Chondrocyte (in vitro differentiated cells): ENCODE results near the gene TEAD1. TPM values are rescaled to one million over a fixed set of nuclear protein-coding genes. Genes with fewer than 3 reads are reported as not detected.

Experiments used
- DNase-seq: peaks from one replicate; pipeline ENCODE4 v3.0.0; 2021; ENCODE audit warnings: mixed read lengths, low spot score
- H3K27ac Mint-ChIP-seq: one replicate; pipeline ENCODE4 v1.8.0; 2021; ENCODE audit warnings: mild to moderate bottlenecking, moderate library complexity, mixed read lengths; ENCODE audit not compliant: unreplicated experiment
- H3K27me3 Mint-ChIP-seq: 2 replicates; pipeline ENCODE4 v1.8.0; 2021; ENCODE audit warnings: low read depth, mixed read lengths
- H3K36me3 Mint-ChIP-seq: 2 replicates; pipeline ENCODE4 v1.8.0; 2021; ENCODE audit warnings: low read depth, mixed read lengths
- H3K4me1 Mint-ChIP-seq: 2 replicates; pipeline ENCODE4 v1.8.0; 2021; ENCODE audit warnings: low read depth, mild to moderate bottlenecking, mixed read lengths
- H3K4me3 Mint-ChIP-seq: one replicate; pipeline ENCODE4 v1.8.0; 2021; ENCODE audit warnings: mild to moderate bottlenecking, moderate library complexity, mixed read lengths; ENCODE audit not compliant: unreplicated experiment
- H3K9me3 Mint-ChIP-seq: 2 replicates; pipeline ENCODE4 v1.8.0; 2021; ENCODE audit warnings: low read depth, mixed read lengths
- CTCF ChIP-seq: fragments of 200-600 bp; sonication (generic); IDR thresholded peaks from 2 replicates; pipeline ENCODE4 v1.5.0; 2021; ENCODE audit warnings: antibody characterized with exemption, mild to moderate bottlenecking, moderate library complexity
- total RNA-seq: library from RNA; stranded (reverse); gene quantifications from 3 replicates; pipeline ENCODE4 v1.2.1, GENCODE V29; 2021

Gene TEAD1
- total RNA-seq, 1 donor from 2014 or later, result 137 TPM

GRCh38 chr11:12810568-12810894, 136.3 kb downstream of the TEAD1 start:
- Mint-ChIP-seq H3K27ac (peak overlapping the region; percentile 64), H3K4me3 (no peak overlapping the region)

GRCh38 chr11:12811861-12812260, 137.6 kb downstream of the TEAD1 start:
- peaks cover 72% of the 10 kb centered on the region for H3K4me1 Mint-ChIP-seq
- H3K9me3 Mint-ChIP-seq, result no peaks in the 10 kb centered on the region
- no peaks in the 10 kb centered on the region for H3K27me3 Mint-ChIP-seq
- DNase-seq, result no peak
- H3K36me3 Mint-ChIP-seq, result no peaks in the 10 kb centered on the region
- no peak overlapping the region for H3K27ac Mint-ChIP-seq
- no peak overlapping the region for H3K4me3 Mint-ChIP-seq
- no peak for TF ChIP-seq CTCF

More at GRCh38 chr11:12810568-12810894, 136.3 kb downstream of the TEAD1 start:
- peaks cover 70% of the 10 kb centered on the region for H3K4me1 Mint-ChIP-seq
- no peak for TF ChIP-seq CTCF
- no peaks in the 10 kb centered on the region for H3K9me3 Mint-ChIP-seq
- no peaks in the 10 kb centered on the region for H3K36me3 Mint-ChIP-seq
- DNase-seq, result no peak
- no peaks in the 10 kb centered on the region for H3K27me3 Mint-ChIP-seq

GRCh38 chr11:12812849-12813248, 138.6 kb downstream of the TEAD1 start:
- Mint-ChIP-seq H3K9me3 (no peaks in the 10 kb centered on the region), H3K36me3 (no peaks in the 10 kb centered on the region), H3K4me3 (no peak overlapping the region), H3K27me3 (no peaks in the 10 kb centered on the region), H3K4me1 (peaks cover 68% of the 10 kb centered on the region), H3K27ac (no peak overlapping the region)
- no peak for DNase-seq
- TF ChIP-seq CTCF, result no peak

- no peak for TF ChIP-seq CTCF
- Mint-ChIP-seq H3K4me3 (no peak overlapping the region), H3K9me3 (no peaks in the 10 kb centered on the region), H3K27me3 (no peaks in the 10 kb centered on the region), H3K36me3 (no peaks in the 10 kb centered on the region), H3K4me1 (peaks cover 68% of the 10 kb centered on the region), H3K27ac (peak overlapping the region; percentile 42)
- no peak for DNase-seq
Measured at GRCh38 chr11:12813371-12814225, 139.4 kb downstream of the TEAD1 start.

- Mint-ChIP-seq H3K27ac (peak overlapping the region; percentile 52), H3K27me3 (no peaks in the 10 kb centered on the region), H3K4me3 (no peak overlapping the region), H3K9me3 (no peaks in the 10 kb centered on the region), H3K4me1 (peaks cover 64% of the 10 kb centered on the region), H3K36me3 (no peaks in the 10 kb centered on the region)
- no peak for DNase-seq
- no peak for TF ChIP-seq CTCF
Measured at GRCh38 chr11:12815129-12815480, 140.9 kb downstream of the TEAD1 start.
